IMR-90 (cell line): Measurements from ENCODE around the gene AKAP12. TPM values are rescaled to one million over a fixed set of nuclear protein-coding genes. Genes with fewer than 3 reads are reported as not detected.

Source experiments
- ATAC-seq: fragments of 200-7000 bp; cut with Tn5 transposase; 2 replicates; pipeline ENCODE4 v1.9.1; 2020; ENCODE audit warnings: low read depth, mild to moderate bottlenecking, moderate library complexity
- BruUV-seq: library from RNA; stranded (reverse); fragments of 400-500 nt; replicated peaks from 2 replicates; lab custom pipeline; 2021; lab: Mats Ljungman, UMichigan
- CTCF ChIA-PET: fragments of 300-600 bp; formaldehyde crosslinking; extraction: SDS; loops from one replicate; lab custom pipeline; 2021; ENCODE audit warnings: antibody characterized with exemption; lab: Yijun Ruan, JAX
- POLR2A ChIA-PET: fragments of 300-600 bp; sonication (Branson Sonifier 250); formaldehyde crosslinking; loops from one replicate; lab custom pipeline; 2022; ENCODE audit warnings: antibody characterized with exemption; ENCODE audit not compliant: unreplicated experiment; lab: Charles Lee
- DNase-seq: peaks from one replicate; pipeline ENCODE4 v3.0.0; 2013
- H2AFZ ChIP-seq: replicated peaks from 2 replicates; pipeline ENCODE3; 2013; ENCODE audit warnings: low read length, mild to moderate bottlenecking; ENCODE audit not compliant: poor library complexity
- H2AK5ac ChIP-seq: 2 replicates; pipeline ENCODE4 v1.6.1; 2013; ENCODE audit warnings: low read depth, low read length, inconsistent platforms
- H2AK9ac ChIP-seq: replicated peaks from 2 replicates; pipeline ENCODE3; 2013; ENCODE audit warnings: mild to moderate bottlenecking, low read depth, low read length, moderate library complexity; ENCODE audit not compliant: poor library complexity
- H2BK120ac ChIP-seq: 2 replicates; pipeline ENCODE4 v1.6.1; 2013; ENCODE audit warnings: low read depth, low read length, inconsistent platforms
- H2BK15ac ChIP-seq: 3 replicates; pipeline ENCODE4 v1.6.1; 2013; ENCODE audit warnings: low read depth, low read length, inconsistent platforms
- H2BK20ac ChIP-seq: 2 replicates; pipeline ENCODE4 v1.6.1; 2013; ENCODE audit warnings: low read depth, mild to moderate bottlenecking, inconsistent platforms, low read length, moderate library complexity
- H2BK5ac ChIP-seq: 2 replicates; pipeline ENCODE4 v1.6.1; 2013; ENCODE audit warnings: mild to moderate bottlenecking, low read depth, low read length, inconsistent platforms; ENCODE audit not compliant: poor library complexity, severe bottlenecking
- H3K14ac ChIP-seq: replicated peaks from 2 replicates; pipeline ENCODE4 v1.6.1; 2013; ENCODE audit warnings: low read depth, low read length, inconsistent platforms
- H3K18ac ChIP-seq: 2 replicates; pipeline ENCODE4 v1.6.1; 2013; ENCODE audit warnings: low read depth, low read length, control low read depth
- H3K23ac ChIP-seq: 2 replicates; pipeline ENCODE4 v1.6.1; 2013; ENCODE audit warnings: low read depth, low read length, inconsistent platforms
- H3K27ac ChIP-seq: 2 replicates; pipeline ENCODE4 v1.5.1; 2013; ENCODE audit warnings: mild to moderate bottlenecking, control low read depth, low read length; ENCODE audit not compliant: insufficient read depth
- H3K27me3 ChIP-seq: 2 replicates; pipeline ENCODE4 v1.6.1; 2013; ENCODE audit warnings: low read length; ENCODE audit not compliant: control insufficient read depth, insufficient read depth
- H3K36me3 ChIP-seq: 2 replicates; pipeline ENCODE4 v1.6.1; 2013; ENCODE audit warnings: low read length, mixed read lengths; ENCODE audit not compliant: control insufficient read depth, insufficient read depth
- H3K4ac ChIP-seq: 2 replicates; pipeline ENCODE4 v1.6.1; 2013; ENCODE audit warnings: low read depth, low read length, inconsistent platforms
- H3K4me1 ChIP-seq: 2 replicates; pipeline ENCODE4 v1.6.1; 2013; ENCODE audit warnings: low read length, mixed read lengths; ENCODE audit not compliant: control insufficient read depth, insufficient read depth
- H3K4me2 ChIP-seq: 2 replicates; pipeline ENCODE4 v1.6.1; 2013; ENCODE audit warnings: low read depth, mild to moderate bottlenecking, control low read depth, low read length, moderate library complexity
- H3K4me3 ChIP-seq: 2 replicates; pipeline ENCODE4 v1.5.1; 2013; ENCODE audit warnings: low read depth, mild to moderate bottlenecking, control low read depth, low read length, moderate library complexity; ENCODE audit not compliant: insufficient read depth
- H3K56ac ChIP-seq: 2 replicates; pipeline ENCODE4 v1.6.1; 2013; ENCODE audit warnings: low read length, inconsistent platforms; ENCODE audit not compliant: insufficient read depth; ENCODE audit errors: extremely low read depth
- H3K79me1 ChIP-seq, 2 experiments: 2 replicates each; pipeline ENCODE4 v1.6.1; 2013; ENCODE audit warnings: low read length in 2 of 2, inconsistent platforms in 1 of 2, low read depth in 1 of 2
- H3K9ac ChIP-seq: 2 replicates; pipeline ENCODE4 v1.6.1; 2013; ENCODE audit warnings: low read depth, low read length, control low read depth
- H3K9me1 ChIP-seq: 2 replicates; pipeline ENCODE4 v1.6.1; 2013; ENCODE audit warnings: low read length, inconsistent platforms; ENCODE audit not compliant: insufficient read depth
- H3K9me3 ChIP-seq: 2 replicates; pipeline ENCODE4 v1.6.1; 2013; ENCODE audit warnings: low read length; ENCODE audit not compliant: control insufficient read depth, insufficient read depth
- H4K20me1 ChIP-seq: 2 replicates; pipeline ENCODE4 v1.6.1; 2013; ENCODE audit warnings: low read length, inconsistent platforms; ENCODE audit not compliant: insufficient read depth
- H4K5ac ChIP-seq: 2 replicates; pipeline ENCODE4 v1.6.1; 2013; ENCODE audit warnings: mild to moderate bottlenecking, low read depth, low read length, control low read depth
- H4K8ac ChIP-seq, 2 experiments: 2 replicates each; pipeline ENCODE4 v1.6.1; 2013; ENCODE audit warnings: low read depth in 2 of 2, low read length in 2 of 2, control low read depth in 1 of 2, inconsistent platforms in 1 of 2
- H4K91ac ChIP-seq: 2 replicates; pipeline ENCODE4 v1.6.1; 2013; ENCODE audit warnings: low read depth, low read length, inconsistent platforms; ENCODE audit not compliant: insufficient read depth
- BHLHE40 ChIP-seq: fragments of 150-350 bp; IDR thresholded peaks from 2 replicates; pipeline ENCODE4 v1.6.1; 2016; ENCODE audit warnings: mild to moderate bottlenecking, low read depth, low read length
- CHD1 ChIP-seq: IDR thresholded peaks from 2 replicates; pipeline ENCODE4 v1.6.1; 2012; ENCODE audit warnings: low read depth, low read length, improper control_type of control experiment
- FOS ChIP-seq: fragments of 150-350 bp; IDR thresholded peaks from 2 replicates; pipeline ENCODE4 v1.6.1; 2016; ENCODE audit warnings: low read depth, low read length
- MAFK ChIP-seq: IDR thresholded peaks from 2 replicates; pipeline ENCODE4 v1.6.1; 2012; ENCODE audit warnings: low read depth, low read length, improper control_type of control experiment
- MAZ ChIP-seq: IDR thresholded peaks from 2 replicates; pipeline ENCODE4 v1.6.1; 2012; ENCODE audit warnings: low read depth, mild to moderate bottlenecking, low read length, improper control_type of control experiment, moderate library complexity, borderline replicate concordance
- MXI1 ChIP-seq: IDR thresholded peaks from 2 replicates; pipeline ENCODE4 v1.6.1; 2012; ENCODE audit warnings: low read depth, mild to moderate bottlenecking, low read length, moderate library complexity, borderline replicate concordance
- NFE2L2 ChIP-seq: fragments of 150-350 bp; IDR thresholded peaks from 2 replicates; pipeline ENCODE4 v1.6.1; 2016; ENCODE audit warnings: low read depth, mild to moderate bottlenecking, low read length
- POLR2A ChIP-seq: IDR thresholded peaks from 2 replicates; pipeline ENCODE4 v1.6.1; 2012; ENCODE audit warnings: mild to moderate bottlenecking, low read depth, low read length
- RAD21 ChIP-seq: IDR thresholded peaks from 2 replicates; pipeline ENCODE4 v1.6.1; 2012; ENCODE audit warnings: low read length, improper control_type of control experiment
- RCOR1 ChIP-seq: IDR thresholded peaks from 2 replicates; pipeline ENCODE4 v1.6.1; 2012; ENCODE audit warnings: mild to moderate bottlenecking, low read length, improper control_type of control experiment; ENCODE audit not compliant: insufficient replicate concordance
- RFX5 ChIP-seq: IDR thresholded peaks from 2 replicates; pipeline ENCODE4 v1.8.0; 2012; ENCODE audit warnings: low read depth, mild to moderate bottlenecking, low read length, moderate library complexity
- SMC3 ChIP-seq: fragments of 150-350 bp; IDR thresholded peaks from 2 replicates; pipeline ENCODE4 v1.6.1; 2016; ENCODE audit warnings: low read depth, mild to moderate bottlenecking, antibody characterized with exemption, low read length, moderate library complexity
- WGBS, 2 experiments: methylation state at CpG; one replicate each; pipeline versions ENCODE4 v1.1.5 to v1.1.7; 2013; ENCODE audit warnings: missing lambda C conversion rate in 2 of 2; ENCODE audit not compliant: insufficient read length in 1 of 2; ENCODE audit errors: extremely low coverage in 2 of 2; 5-methylcytosine and 5-hydroxymethylcytosine counted together
- dilution Hi-C: fragments of 300-500 bp; cut with HindIII; formaldehyde crosslinking; loops from one replicate; pipeline ENCODE4 v1.14.3; 2018; ENCODE audit warnings: low sequenced_read_pairs; ENCODE audit not compliant: unreplicated experiment
- in situ Hi-C: fragments of 300-500 bp; cut with MboI; formaldehyde crosslinking; loops from 3 replicates; pipeline ENCODE4 v1.14.3; 2019; ENCODE audit warnings: low sequenced_read_pairs, inconsistent platforms, mixed read lengths
- intact Hi-C: fragments of 100-400 bp; cut with micrococcal nuclease; formaldehyde crosslinking; loops from 2 replicates; pipeline ENCODE4 v1.10.0; 2022
- polyA plus RNA-seq, 3 experiments: library from polyadenylated mRNA; depleted of rRNA; stranded (reverse); fragments of >200 nt; gene quantifications; 2 replicates each; pipeline ENCODE4 v1.2.3, GENCODE V29; 2012; ENCODE audit warnings: low replicate concordance in 1 of 3
- total RNA-seq: library from RNA; depleted of rRNA; stranded (reverse); fragments of >200 nt; gene quantifications from 2 replicates; pipeline ENCODE4 v1.2.3, GENCODE V29; 2012
- TF ChIP-seq, protein P1 (sequence below): conservative IDR thresholded peaks from 2 replicates; pipeline ENCODE4 v1.5.1; 2012; ENCODE audit warnings: mild to moderate bottlenecking, low read depth, low read length, improper control_type of control experiment
- TF ChIP-seq, protein P2 (sequence below): fragments of 150-350 bp; IDR thresholded peaks from 2 replicates; pipeline ENCODE4 v1.6.1; 2016; ENCODE audit warnings: low read depth, mild to moderate bottlenecking, low read length, moderate library complexity, borderline replicate concordance
- TF ChIP-seq, protein P3 (sequence below): fragments of 150-350 bp; IDR thresholded peaks from 2 replicates; pipeline ENCODE4 v1.6.1; 2017; ENCODE audit warnings: mild to moderate bottlenecking, antibody characterized with exemption, low read length, low read depth

The AKAP12 gene
- total and polyA plus RNA-seq, 2 of the 4 experiments (the other 2 are of a cell fraction) = 56.0 to 118 TPM

DNA sequence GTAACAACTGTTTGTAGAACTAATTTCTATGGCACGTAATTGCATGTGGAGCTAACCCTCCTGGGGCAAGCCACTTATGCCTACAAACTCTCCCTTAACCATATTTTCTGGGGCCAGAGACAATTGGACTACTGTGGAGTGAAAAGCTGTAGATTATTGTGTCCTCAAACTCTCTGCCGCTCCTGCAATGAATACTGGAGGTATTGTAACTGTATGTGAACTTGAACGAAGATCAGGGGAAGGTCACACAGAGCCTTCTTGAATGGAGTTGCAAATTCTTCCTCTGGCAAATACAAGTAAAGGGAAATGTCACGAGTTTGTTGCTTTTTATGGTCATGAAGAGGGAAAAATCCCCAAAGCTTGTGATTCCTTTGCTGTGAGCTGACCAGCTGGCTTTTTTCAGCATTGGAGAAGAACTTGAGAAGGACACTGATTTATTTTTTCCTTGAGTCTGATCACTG, 18.2 kb downstream of the AKAP12 start:
- peak overlapping the region; percentile 79; the same call in 1 of the 3 replicates for H2BK15ac ChIP-seq
- peak overlapping the region; percentile 36; the same call in 1 of the 2 replicates for H2BK20ac ChIP-seq
- H3K23ac ChIP-seq = no peak overlapping the region
- no peak overlapping the region for H2AK5ac ChIP-seq
- H4K5ac ChIP-seq = no peak overlapping the region; the same call in 1 of the 2 replicates
- POLR2A ChIA-PET = no interaction called here
- TF ChIP-seq, protein P1, sequence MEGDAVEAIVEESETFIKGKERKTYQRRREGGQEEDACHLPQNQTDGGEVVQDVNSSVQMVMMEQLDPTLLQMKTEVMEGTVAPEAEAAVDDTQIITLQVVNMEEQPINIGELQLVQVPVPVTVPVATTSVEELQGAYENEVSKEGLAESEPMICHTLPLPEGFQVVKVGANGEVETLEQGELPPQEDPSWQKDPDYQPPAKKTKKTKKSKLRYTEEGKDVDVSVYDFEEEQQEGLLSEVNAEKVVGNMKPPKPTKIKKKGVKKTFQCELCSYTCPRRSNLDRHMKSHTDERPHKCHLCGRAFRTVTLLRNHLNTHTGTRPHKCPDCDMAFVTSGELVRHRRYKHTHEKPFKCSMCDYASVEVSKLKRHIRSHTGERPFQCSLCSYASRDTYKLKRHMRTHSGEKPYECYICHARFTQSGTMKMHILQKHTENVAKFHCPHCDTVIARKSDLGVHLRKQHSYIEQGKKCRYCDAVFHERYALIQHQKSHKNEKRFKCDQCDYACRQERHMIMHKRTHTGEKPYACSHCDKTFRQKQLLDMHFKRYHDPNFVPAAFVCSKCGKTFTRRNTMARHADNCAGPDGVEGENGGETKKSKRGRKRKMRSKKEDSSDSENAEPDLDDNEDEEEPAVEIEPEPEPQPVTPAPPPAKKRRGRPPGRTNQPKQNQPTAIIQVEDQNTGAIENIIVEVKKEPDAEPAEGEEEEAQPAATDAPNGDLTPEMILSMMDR = no peak
- no peak for TF ChIP-seq RAD21
- no peak for TF ChIP-seq FOS
- no peak for TF ChIP-seq MAFK
- TF ChIP-seq, protein P2, sequence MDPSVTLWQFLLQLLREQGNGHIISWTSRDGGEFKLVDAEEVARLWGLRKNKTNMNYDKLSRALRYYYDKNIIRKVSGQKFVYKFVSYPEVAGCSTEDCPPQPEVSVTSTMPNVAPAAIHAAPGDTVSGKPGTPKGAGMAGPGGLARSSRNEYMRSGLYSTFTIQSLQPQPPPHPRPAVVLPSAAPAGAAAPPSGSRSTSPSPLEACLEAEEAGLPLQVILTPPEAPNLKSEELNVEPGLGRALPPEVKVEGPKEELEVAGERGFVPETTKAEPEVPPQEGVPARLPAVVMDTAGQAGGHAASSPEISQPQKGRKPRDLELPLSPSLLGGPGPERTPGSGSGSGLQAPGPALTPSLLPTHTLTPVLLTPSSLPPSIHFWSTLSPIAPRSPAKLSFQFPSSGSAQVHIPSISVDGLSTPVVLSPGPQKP = no peak
- no peak for TF ChIP-seq RFX5
- no peak for TF ChIP-seq MXI1
- no peak for TF ChIP-seq CHD1
- TF ChIP-seq BHLHE40 = no peak
- TF ChIP-seq POLR2A = no peak
- TF ChIP-seq RCOR1 = no peak
- TF ChIP-seq SMC3 = no peak
- no peak for TF ChIP-seq NFE2L2
- TF ChIP-seq MAZ = no peak
- TF ChIP-seq, protein P3, sequence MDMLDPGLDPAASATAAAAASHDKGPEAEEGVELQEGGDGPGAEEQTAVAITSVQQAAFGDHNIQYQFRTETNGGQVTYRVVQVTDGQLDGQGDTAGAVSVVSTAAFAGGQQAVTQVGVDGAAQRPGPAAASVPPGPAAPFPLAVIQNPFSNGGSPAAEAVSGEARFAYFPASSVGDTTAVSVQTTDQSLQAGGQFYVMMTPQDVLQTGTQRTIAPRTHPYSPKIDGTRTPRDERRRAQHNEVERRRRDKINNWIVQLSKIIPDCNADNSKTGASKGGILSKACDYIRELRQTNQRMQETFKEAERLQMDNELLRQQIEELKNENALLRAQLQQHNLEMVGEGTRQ = no peak
- H3K56ac ChIP-seq = peak overlapping the region; percentile 43; the same call in 1 of the 2 replicates
- H3K27me3 ChIP-seq = no peaks in the 10 kb centered on the region
- dilution Hi-C loops = no loop called here
- peaks cover 12% of the 10 kb centered on the region for H3K4me1 ChIP-seq
- intact Hi-C loops = no loop called here
- H3K4me3 ChIP-seq = no peak overlapping the region
- H3K9me3 ChIP-seq = no peaks in the 10 kb centered on the region
- peak overlapping the region; percentile 6 to 90; a peak in 2 of 4 replicates for H4K8ac ChIP-seq
- H3K18ac ChIP-seq = peak overlapping the region; percentile 84
- peak overlapping the region; percentile 1; the same call in 1 of the 2 replicates for H3K4ac ChIP-seq
- H3K9ac ChIP-seq = peak overlapping the region; percentile 74
- no peak overlapping the region for H2AFZ ChIP-seq
- CTCF ChIA-PET = interaction anchor here (0.6 kb wide), 1 partner anchor 9 kb away, joined by 6 read pairs; no protein-coding TSS in a partner anchor
- BruUV-seq = no TSS peak
- H4K91ac ChIP-seq = no peak overlapping the region; the same call in 1 of the 2 replicates
- H3K27ac ChIP-seq = peak overlapping the region; percentile 86; the same call in 1 of the 2 replicates
- H2BK5ac ChIP-seq = no peak overlapping the region
- H2AK9ac ChIP-seq = no peak overlapping the region
- 20% methylated on average over 1 of the region's 4 CpGs; no CpG with 5 or more reads in 1 of the 2 experiments for WGBS, 2 experiments
- DNase-seq = peak; percentile 52
- no peaks in the 10 kb centered on the region; the same call in 1 of the 2 replicates for H3K9me1 ChIP-seq
- no peak overlapping the region; the same call in 1 of the 2 replicates for H3K4me2 ChIP-seq
- peak overlapping the region; percentile 5 for H2BK120ac ChIP-seq
- H3K79me1 ChIP-seq = peaks cover 2 to 3% of the 10 kb centered on the region in 2 experiments; a peak in 2 of 4 replicates
- H3K14ac ChIP-seq = 0 out of 2 replicates have a peak overlapping the region, but pooled peaks have one; percentile 0
- in situ Hi-C loops = no loop called here
- peak; percentile 63 for ATAC-seq
- H3K36me3 ChIP-seq = 0 out of 2 replicates have a peak, but pooled peaks cover 2% of the 10 kb centered on the region
- no peaks in the 10 kb centered on the region; the same call in 1 of the 2 replicates for H4K20me1 ChIP-seq
